Mesendoderm (in vitro differentiated cells): Measurements from ENCODE around the gene GLRA3.
"Not testable (repeated sequence)": the region's sequence is repeated elsewhere in the genome, so short reads cannot be mapped to it uniquely, and the experiment has no call there.

Experiments used
- DNase-seq: peaks from one replicate; pipeline ENCODE4 v3.0.0; 2013
- H2AK5ac ChIP-seq: 2 replicates; pipeline ENCODE4 v1.6.1; 2013; ENCODE audit warnings: low read length, inconsistent platforms
- H2BK120ac ChIP-seq: 2 replicates; pipeline ENCODE4 v1.6.1; 2013; ENCODE audit warnings: low read depth, mild to moderate bottlenecking, low read length, moderate library complexity, mixed read lengths
- H2BK15ac ChIP-seq: replicated peaks from 2 replicates; pipeline ENCODE4 v1.6.1; 2013; ENCODE audit warnings: low read depth, mild to moderate bottlenecking, moderate library complexity
- H2BK5ac ChIP-seq: 2 replicates; pipeline ENCODE4 v1.6.1; 2013; ENCODE audit warnings: low read length, inconsistent platforms
- H3K18ac ChIP-seq: 2 replicates; pipeline ENCODE4 v1.6.1; 2013; ENCODE audit warnings: mild to moderate bottlenecking, low read length, mixed read lengths
- H3K23ac ChIP-seq: one replicate; pipeline ENCODE4 v1.6.1; 2013; ENCODE audit warnings: low read length
- H3K27ac ChIP-seq: 2 replicates; pipeline ENCODE4 v1.5.1; 2013; ENCODE audit warnings: low read depth, mild to moderate bottlenecking, inconsistent platforms, low read length, moderate library complexity
- H3K27me3 ChIP-seq: 2 replicates; pipeline ENCODE4 v1.6.1; 2013; ENCODE audit warnings: low read length, control low read depth, mild to moderate bottlenecking, inconsistent platforms; ENCODE audit not compliant: insufficient read depth, poor library complexity
- H3K36me3 ChIP-seq: 2 replicates; pipeline ENCODE4 v1.6.1; 2013; ENCODE audit warnings: low read length, inconsistent platforms; ENCODE audit not compliant: control insufficient read depth, insufficient read depth
- H3K4ac ChIP-seq: one replicate; pipeline ENCODE4 v1.6.1; 2013; ENCODE audit warnings: low read depth, mild to moderate bottlenecking, low read length, moderate library complexity
- H3K4me1 ChIP-seq: 2 replicates; pipeline ENCODE4 v1.6.1; 2013; ENCODE audit warnings: low read depth, low read length, inconsistent platforms; ENCODE audit not compliant: control insufficient read depth
- H3K4me2 ChIP-seq: 2 replicates; pipeline ENCODE4 v1.6.1; 2013; ENCODE audit warnings: low read length
- H3K4me3 ChIP-seq: 2 replicates; pipeline ENCODE4 v1.5.1; 2013; ENCODE audit warnings: mild to moderate bottlenecking, low read length
- H3K56ac ChIP-seq: one replicate; pipeline ENCODE4 v1.6.1; 2013; ENCODE audit warnings: low read length
- H3K79me1 ChIP-seq: 2 replicates; pipeline ENCODE4 v1.6.1; 2013; ENCODE audit warnings: low read length, inconsistent platforms
- H3K79me2 ChIP-seq: 2 replicates; pipeline ENCODE4 v1.6.1; 2013; ENCODE audit warnings: mild to moderate bottlenecking, low read length; ENCODE audit not compliant: control insufficient read depth, insufficient read depth
- H3K9ac ChIP-seq: 2 replicates; pipeline ENCODE4 v1.6.1; 2013; ENCODE audit warnings: low read length, inconsistent platforms
- H4K5ac ChIP-seq: one replicate; pipeline ENCODE4 v1.6.1; 2013; ENCODE audit warnings: low read length
- H4K8ac ChIP-seq: one replicate; pipeline ENCODE4 v1.6.1; 2013; ENCODE audit warnings: low read depth, mild to moderate bottlenecking, control low read depth, low read length, moderate library complexity
- WGBS: extraction: QIAGEN DNeasy Blood & Tissue Kit; methylation state at CpG from one replicate; pipeline ENCODE4 v1.1.7; 2013; ENCODE audit warnings: low lambda C conversion rate, missing lambda C conversion rate; ENCODE audit not compliant: insufficient coverage; ENCODE audit errors: extremely low coverage; 5-methylcytosine and 5-hydroxymethylcytosine counted together

The GLRA3 gene

GRCh38 chr4:174808836-174809235, 20.2 kb downstream of the GLRA3 start:
- H3K4ac ChIP-seq: no peak overlapping the region
- no CpG with 5 or more reads among the region's 5 CpGs for WGBS

GRCh38 chr4:174808119-174808518, 20.9 kb downstream of the GLRA3 start:
- Histone ChIP-seq H2BK15ac (no peak overlapping the region), H2BK120ac (no peak overlapping the region), H3K4me3 (no peak overlapping the region), H2BK5ac (no peak overlapping the region), H3K27me3 (no peaks in the 10 kb centered on the region), H3K18ac (no peak overlapping the region), H3K56ac (no peak overlapping the region), H3K4me1 (no peaks in the 10 kb centered on the region), H3K79me2 (no peaks in the 10 kb centered on the region), H3K27ac (no peak overlapping the region), H2AK5ac (no peak overlapping the region), H3K4ac (no peak overlapping the region), H4K8ac (no peak overlapping the region), H4K5ac (no peak overlapping the region), H3K9ac (no peak overlapping the region), H3K4me2 (no peak overlapping the region), H3K23ac (no peak overlapping the region), H3K36me3 (no peaks in the 10 kb centered on the region), H3K79me1 (no peaks in the 10 kb centered on the region)
- no peak for DNase-seq
- WGBS: no CpG with 5 or more reads among the region's 2 CpGs

More at GRCh38 chr4:174808836-174809235, 20.2 kb downstream of the GLRA3 start:
- Histone ChIP-seq H3K36me3 (no peaks in the 10 kb centered on the region), H2BK15ac (no peak overlapping the region), H2BK120ac (no peak overlapping the region), H4K8ac (no peak overlapping the region), H3K27me3 (no peaks in the 10 kb centered on the region), H4K5ac (no peak overlapping the region), H3K23ac (no peak overlapping the region), H3K9ac (no peak overlapping the region), H3K18ac (no peak overlapping the region), H3K4me2 (no peak overlapping the region), H2BK5ac (no peak overlapping the region), H3K79me1 (no peaks in the 10 kb centered on the region), H2AK5ac (no peak overlapping the region), H3K56ac (no peak overlapping the region), H3K27ac (no peak overlapping the region), H3K4me1 (no peaks in the 10 kb centered on the region), H3K79me2 (no peaks in the 10 kb centered on the region), H3K4me3 (no peak overlapping the region)
- no peak for DNase-seq

GRCh38 chr4:174805746-174806145, 23.3 kb downstream of the GLRA3 start:
- Histone ChIP-seq H3K79me2 (no peaks in the 10 kb centered on the region), H3K18ac (no peak overlapping the region), H3K23ac (no peak overlapping the region), H3K27me3 (no peaks in the 10 kb centered on the region), H3K27ac (no peak overlapping the region), H3K4me3 (no peak overlapping the region), H2AK5ac (no peak overlapping the region), H3K9ac (no peak overlapping the region), H3K79me1 (no peaks in the 10 kb centered on the region), H4K5ac (no peak overlapping the region), H3K36me3 (no peaks in the 10 kb centered on the region), H2BK120ac (no peak overlapping the region), H4K8ac (no peak overlapping the region), H3K4ac (no peak overlapping the region), H3K4me1 (no peaks in the 10 kb centered on the region), H3K56ac (no peak overlapping the region), H3K4me2 (no peak overlapping the region), H2BK15ac (no peak overlapping the region), H2BK5ac (no peak overlapping the region)
- DNase-seq: no peak
- no CpG with 5 or more reads among the region's 1 CpG for WGBS

- Histone ChIP-seq H3K4me1 (no peaks in the 10 kb centered on the region), H3K79me1 (no peaks in the 10 kb centered on the region), H2BK120ac (no peak overlapping the region), H4K5ac (no peak overlapping the region), H2BK15ac (no peak overlapping the region), H3K18ac (no peak overlapping the region), H3K27me3 (no peaks in the 10 kb centered on the region), H4K8ac (no peak overlapping the region), H3K23ac (no peak overlapping the region), H3K4me3 (no peak overlapping the region), H3K79me2 (no peaks in the 10 kb centered on the region), H3K4ac (no peak overlapping the region), H3K27ac (no peak overlapping the region), H3K9ac (no peak overlapping the region), H3K56ac (no peak overlapping the region), H3K36me3 (no peaks in the 10 kb centered on the region), H3K4me2 (no peak overlapping the region), H2BK5ac (no peak overlapping the region), H2AK5ac (no peak overlapping the region)
- DNase-seq: no peak
- WGBS: 100% methylated on average over 1 of the region's 3 CpGs
Observed at GRCh38 chr4:174794543-174795094, 34.4 kb downstream of the GLRA3 start.

GRCh38 chr4:174789657-174790056, 39.4 kb downstream of the GLRA3 start:
- H3K4me3 ChIP-seq: no peak overlapping the region
- H2AK5ac ChIP-seq: no peak overlapping the region
- DNase-seq: no peak
- no peak overlapping the region for H3K23ac ChIP-seq
- H3K27me3 ChIP-seq: no peaks in the 10 kb centered on the region
- H3K79me2 ChIP-seq: no peaks in the 10 kb centered on the region
- no peak overlapping the region for H3K4ac ChIP-seq
- H3K4me2 ChIP-seq: no peak overlapping the region
- no peak overlapping the region for H3K9ac ChIP-seq
- H3K27ac ChIP-seq: no peak overlapping the region
- no peaks in the 10 kb centered on the region for H3K4me1 ChIP-seq
- H3K18ac ChIP-seq: no peak overlapping the region
- H4K8ac ChIP-seq: no peak overlapping the region
- H3K56ac ChIP-seq: no peak overlapping the region
- H2BK120ac ChIP-seq: no peak overlapping the region
- H2BK5ac ChIP-seq: no peak overlapping the region
- H3K36me3 ChIP-seq: no peaks in the 10 kb centered on the region
- no peaks in the 10 kb centered on the region for H3K79me1 ChIP-seq
- H4K5ac ChIP-seq: no peak overlapping the region
- H2BK15ac ChIP-seq: no peak overlapping the region

- not testable (repeated sequence) for H3K4ac ChIP-seq, H2BK5ac ChIP-seq, H2BK120ac ChIP-seq, H3K36me3 ChIP-seq, H4K5ac ChIP-seq, H3K4me3 ChIP-seq, H2AK5ac ChIP-seq, H3K18ac ChIP-seq, H3K79me2 ChIP-seq, H3K27ac ChIP-seq, H3K79me1 ChIP-seq, H3K4me2 ChIP-seq, H2BK15ac ChIP-seq, H3K56ac ChIP-seq, H3K4me1 ChIP-seq, H3K23ac ChIP-seq, H3K9ac ChIP-seq, H4K8ac ChIP-seq, H3K27me3 ChIP-seq, DNase-seq
- WGBS: no CpG with 5 or more reads among the region's 28 CpGs
Observed at GRCh38 chr4:174778274-174778986, 50.6 kb downstream of the GLRA3 start.
